Breast epithelium (tissue), 3 donors: Measurements from ENCODE around the gene EPHA4.

Experiments
- CTCF ChIP-seq, 3 donors: fragments of 450-650 bp; IDR thresholded peaks; one replicate each; pipeline ENCODE4 v1.5.1; 2016 to 2017; ENCODE audit warnings: antibody characterized with exemption in 3 of 3, mild to moderate bottlenecking in 3 of 3, moderate library complexity in 3 of 3
- POLR2A ChIP-seq: fragments of 450-650 bp; IDR thresholded peaks from one replicate; pipeline ENCODE4 v1.6.1; 2016; ENCODE audit warnings: antibody characterized with exemption, mild to moderate bottlenecking, moderate library complexity

- TF ChIP-seq POLR2A, result no peak
- TF ChIP-seq CTCF (IDR thresholded peaks at IDR 0.05), result no peak
Measured at GRCh38 chr2:221389421-221389820, 182.7 kb downstream of the EPHA4 start.
